K562 (cell line): Measurements from ENCODE around the gene PNPLA2. TPM values are rescaled to one million over a fixed set of nuclear protein-coding genes. Genes with fewer than 3 reads are reported as not detected.
A peak's percentile ranks its signal among the peaks of the same experiment; 100 is the strongest.

Experiments used
- ATAC-seq: fragments of 200-7000 bp; cut with Tn5 transposase; 3 replicates; pipeline ENCODE4 v1.9.1; 2020; ENCODE audit warnings: moderate library complexity
- BruUV-seq: library from RNA; stranded (reverse); fragments of 400-500 nt; replicated peaks from 2 replicates; lab custom pipeline; 2021; lab: Mats Ljungman, UMichigan
- CTCF ChIA-PET: fragments of 300-600 bp; formaldehyde crosslinking; extraction: SDS; loops from one replicate; lab custom pipeline; 2021; ENCODE audit warnings: low intra/inter-chr PET ratio; lab: Yijun Ruan, JAX
- POLR2A ChIA-PET: fragments of 300-600, 350-650 bp; sonication (Branson Sonifier 250); formaldehyde crosslinking; extraction: SDS; loops from one replicate; lab custom pipeline; 2021; ENCODE audit warnings: antibody characterized with exemption, inconsistent platforms; lab: Yijun Ruan, JAX
- DNase-seq, 4 experiments: peaks; one replicate each; pipeline versions ENCODE4 v3.0.0 to v3.0.0-alpha.2; 2011 to 2018; ENCODE audit warnings: low spot score in 3 of 4, mixed read lengths in 3 of 4; ENCODE audit errors: extremely low read depth in 1 of 4
- FAIRE-seq: peaks from 2 replicates; lab custom pipeline; 2011; peaks lifted over from hg19 to GRCh38; lab: Jason Lieb, UNC
- H2AFZ ChIP-seq: 2 replicates; pipeline ENCODE4 v1.6.0; 2011; ENCODE audit warnings: low read depth, low read length, control low read depth, inconsistent platforms
- H3K27ac ChIP-seq: fragments of 200-600 bp; 3 replicates; pipeline ENCODE4 v1.8.0; 2011; ENCODE audit warnings: low read depth, mild to moderate bottlenecking, control low read depth, inconsistent platforms, low read length, moderate library complexity, mixed read lengths; ENCODE audit errors: extremely low read depth
- H3K27me3 ChIP-seq, 2 experiments: fragments of 300-600 bp in 1 of 2; 2 replicates in 1 of 2; 3 replicates in 1 of 2; pipeline versions ENCODE4 v1.6.0 to v1.8.0; 2011; ENCODE audit warnings: inconsistent platforms in 2 of 2, low read length in 2 of 2, mild to moderate bottlenecking in 1 of 2, mixed read lengths in 1 of 2, moderate library complexity in 1 of 2; ENCODE audit not compliant: control insufficient read depth in 2 of 2, insufficient read depth in 2 of 2
- H3K36me3 ChIP-seq: fragments of 300-600 bp; 3 replicates; pipeline ENCODE4 v1.8.0; 2011; ENCODE audit warnings: mild to moderate bottlenecking, low read length, inconsistent platforms; ENCODE audit not compliant: control insufficient read depth, insufficient read depth
- H3K4me1 ChIP-seq, 2 experiments: fragments of 200-600 bp in 1 of 2; replicated peaks in 1 of 2; 2 replicates in 1 of 2; 3 replicates in 1 of 2; pipeline versions ENCODE4 v1.5.1 to v1.8.0; 2011; ENCODE audit warnings: inconsistent platforms in 2 of 2, low read length in 2 of 2, mild to moderate bottlenecking in 1 of 2, mixed read lengths in 1 of 2, moderate library complexity in 1 of 2; ENCODE audit not compliant: control insufficient read depth in 2 of 2, insufficient read depth in 2 of 2
- H3K4me2 ChIP-seq: 2 replicates; pipeline ENCODE4 v1.6.1; 2011; ENCODE audit warnings: low read length, control low read depth, inconsistent platforms, mixed read lengths; ENCODE audit not compliant: insufficient read depth
- H3K4me3 ChIP-seq: fragments of 200-600 bp; sonication (generic), shearing (Covaris generic); 2 replicates; pipeline ENCODE4 v1.5.1; 2016; ENCODE audit warnings: control low read depth, inconsistent platforms
- H3K79me2 ChIP-seq: fragments of 200-600 bp; 3 replicates; pipeline ENCODE4 v1.8.0; 2011; ENCODE audit warnings: low read length, inconsistent platforms; ENCODE audit not compliant: control insufficient read depth, insufficient read depth
- H3K9ac ChIP-seq, 2 experiments: 2 replicates each; pipeline versions ENCODE4 v1.6.0 to v1.6.1; 2011; ENCODE audit warnings: low read depth in 2 of 2, low read length in 2 of 2, control low read depth in 1 of 2, inconsistent platforms in 1 of 2, mild to moderate bottlenecking in 1 of 2, mixed read lengths in 1 of 2; ENCODE audit not compliant: insufficient read depth in 1 of 2
- H3K9me1 ChIP-seq: one replicate; pipeline ENCODE4 v1.6.0; 2011; ENCODE audit warnings: inconsistent platforms, mild to moderate bottlenecking, low read length, moderate library complexity; ENCODE audit not compliant: control insufficient read depth, insufficient read depth
- H3K9me3 ChIP-seq: replicated peaks from 2 replicates; pipeline ENCODE4 v1.5.1; 2011; ENCODE audit warnings: low read depth, low read length, inconsistent platforms; ENCODE audit not compliant: control insufficient read depth, insufficient read depth
- H4K20me1 ChIP-seq: replicated peaks from 2 replicates; pipeline ENCODE4 v1.6.1; 2011; ENCODE audit warnings: low read length, inconsistent platforms, mixed read lengths; ENCODE audit not compliant: control insufficient read depth, insufficient read depth
- NCOR1 ChIP-seq: fragments of 450-650 bp; IDR thresholded peaks from 2 replicates; pipeline ENCODE4 v1.6.1; 2016; ENCODE audit warnings: mild to moderate bottlenecking, moderate library complexity
- POLR2G ChIP-seq: fragments of 200-400 bp; formaldehyde crosslinking; IDR thresholded peaks from 2 replicates; pipeline ENCODE4 v1.6.1; 2017; ENCODE audit warnings: low read depth, mild to moderate bottlenecking, antibody characterized with exemption, low read length, moderate library complexity
- RBM22 ChIP-seq: fragments of 200-400 bp; formaldehyde crosslinking; IDR thresholded peaks from 2 replicates; pipeline ENCODE4 v1.6.1; 2018; ENCODE audit warnings: low read length, low read depth; ENCODE audit not compliant: poor library complexity, severe bottlenecking
- ZNF384 ChIP-seq: IDR thresholded peaks from 2 replicates; pipeline ENCODE4 v1.6.1; 2012; ENCODE audit warnings: low read depth, low read length, improper control_type of control experiment
- WGBS: fragments of 100-300 bp; shearing (Covaris generic); methylation state at CpG from one replicate; pipeline ENCODE4 v1.1.6; 2016; ENCODE audit warnings: low coverage, mixed read lengths; ENCODE audit not compliant: insufficient coverage; ENCODE audit errors: missing lambda C conversion rate; 5-methylcytosine and 5-hydroxymethylcytosine counted together
- in situ Hi-C: fragments of 300-500 bp; cut with MboI; formaldehyde crosslinking; loops from 4 replicates; pipeline ENCODE4 v1.15.0; 2018; ENCODE audit warnings: inconsistent platforms, mixed read lengths
- intact Hi-C: fragments of 100-400 bp; cut with micrococcal nuclease; formaldehyde crosslinking; loops from 2 replicates; pipeline ENCODE4 v1.14.2; 2022
- polyA plus RNA-seq, 8 experiments: library from polyadenylated mRNA; depleted of rRNA in 4 of 8; stranded (reverse) in 5 of 8; unstranded in 3 of 8; fragments of >200 nt; fragmentation: Nextera tagmentation in 2 of 8; fragmentation: Illumina TruSeq in 1 of 8; extraction: Ambion mirVana in 2 of 8; extraction: Trizol in 1 of 8; gene quantifications; 2 replicates each; pipeline versions ENCODE4 v1.2.1 to v1.2.3, GENCODE V29; 2011 to 2014; ENCODE audit warnings: inconsistent platforms in 1 of 8, missing spikeins in 1 of 8
- total RNA-seq, 7 experiments: library from RNA; depleted of rRNA in 6 of 7; stranded (reverse); fragments of >200 nt in 6 of 7; fragmentation: Illumina TruSeq in 2 of 7; extraction: Trizol in 2 of 7; gene quantifications; 2 replicates each; pipeline versions ENCODE4 v1.2.1 to v1.2.3, GENCODE V29; 2011 to 2021; ENCODE audit warnings: low replicate concordance in 1 of 7

PNPLA2 gene
- total and polyA plus RNA-seq, 9 of the 15 experiments (the other 6 are each of a cell fraction or from before 2014, with no cell fraction given), result 0.39 to 87.1 (median 8.4) TPM

DNA sequence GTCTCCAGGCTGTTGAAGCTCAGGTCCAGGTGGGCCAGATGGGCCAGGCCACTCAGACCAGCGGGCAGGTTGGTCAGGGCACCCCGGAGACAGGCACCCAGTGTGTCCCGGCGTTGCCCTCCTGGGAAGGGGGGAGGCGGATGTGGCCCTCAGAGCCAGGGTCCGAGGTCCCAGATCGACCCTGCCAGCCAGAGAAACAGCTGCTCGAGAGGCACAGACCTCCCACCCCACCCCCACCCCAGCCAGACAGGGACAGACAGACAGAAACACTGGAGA is 15.3 kb upstream of the PNPLA2 start:
- in situ Hi-C loops, result no loop called here
- Histone ChIP-seq H4K20me1 (no peaks in the 10 kb centered on the region), H3K9ac (peak overlapping the region in 1 of 2 experiments; percentile 97; a peak in 2 of 4 replicates), H3K4me3 (no peak overlapping the region), H3K79me2 (peaks cover 27% of the 10 kb centered on the region), H3K4me1 (peaks cover 10 to 90% of the 10 kb centered on the region in 2 experiments; a peak in 4 of 5 replicates), H3K4me2 (no peak overlapping the region), H3K9me1 (no peaks in the 10 kb centered on the region), H3K27me3 (no peaks in the 10 kb centered on the region), H3K36me3 (peaks cover 38% of the 10 kb centered on the region; the same call in 1 of the 3 replicates), H3K27ac (no peak overlapping the region), H3K9me3 (no peaks in the 10 kb centered on the region), H2AFZ (no peak overlapping the region)
- FAIRE-seq, result no peak
- ATAC-seq, result no peak
- TF ChIP-seq NCOR1, result no peak
- peak; percentile 12 for TF ChIP-seq RBM22
- no peak for TF ChIP-seq ZNF384
- 0 out of 2 replicates have a peak, but pooled peaks have one; percentile 18 for TF ChIP-seq POLR2G
- 94% methylated on average over 3 of the region's 8 CpGs for WGBS
- CTCF ChIA-PET, result no interaction called here
- DNase-seq, result no peak
- POLR2A ChIA-PET, result interaction anchor here (1.1 kb wide), 1 partner anchor 24 kb away, joined by 3 read pairs; no protein-coding TSS in a partner anchor
- intact Hi-C loops, result no loop called here
- no TSS peak for BruUV-seq
